Keratinocyte (primary cell): Measurements from ENCODE around the gene UCMA.

Experiments
- CTCF ChIP-seq, 3 experiments: IDR thresholded peaks in 1 of 3; conservative IDR thresholded peaks in 1 of 3; optimal IDR thresholded peaks in 1 of 3; 2 replicates in 2 of 3; 3 replicates in 1 of 3; pipeline versions ENCODE3 to v1.5.1; 2011; ENCODE audit warnings: low read length in 3 of 3, mild to moderate bottlenecking in 3 of 3, moderate library complexity in 2 of 3, control low read depth in 1 of 3, inconsistent platforms in 1 of 3; ENCODE audit not compliant: insufficient read depth in 2 of 3; ENCODE audit errors: extremely low read depth in 1 of 3
- EZH2 ChIP-seq: IDR thresholded peaks from one replicate; pipeline ENCODE4 v1.6.1; 2012; ENCODE audit warnings: inconsistent platforms, mild to moderate bottlenecking, low read length, moderate library complexity

- TF ChIP-seq CTCF (optimal IDR thresholded peaks at IDR 0.05 in 1 of 3, IDR thresholded peaks at IDR 0.05 in 1 of 3, conservative IDR thresholded peaks at IDR 0.05 in 1 of 3; ENCODE audit: extremely low read depth in 1 of 3, insufficient read depth in 2 of 3, low read length in 3 of 3) = no peak
- no peak for TF ChIP-seq EZH2
These were observed 8.6 kb downstream of the UCMA start for GRCh38 chr10:13225601-13226000.
